Keratinocyte (primary cell): Measurements from ENCODE around the gene PHLDB3. TPM values are rescaled to one million over a fixed set of nuclear protein-coding genes. Genes with fewer than 3 reads are reported as not detected.

Source experiments
- DNase-seq: peaks from one replicate; pipeline ENCODE4 v3.0.0-alpha.2; 2011; ENCODE audit warnings: low read depth, missing footprints, low spot score
- FAIRE-seq: peaks from 2 replicates; lab custom pipeline; 2011; peaks lifted over from hg19 to GRCh38; lab: Jason Lieb, UNC
- H2AFZ ChIP-seq: 2 replicates; pipeline ENCODE4 v1.6.0; 2012; ENCODE audit warnings: low read length, control low read depth, inconsistent platforms; ENCODE audit not compliant: control insufficient read depth
- H3K27ac ChIP-seq: 2 replicates; pipeline ENCODE4 v1.5.1; 2011; ENCODE audit warnings: low read length; ENCODE audit not compliant: control insufficient read depth, insufficient read depth
- H3K27me3 ChIP-seq: 3 replicates; pipeline ENCODE4 v1.6.0; 2011; ENCODE audit warnings: low read length; ENCODE audit not compliant: control insufficient read depth, insufficient read depth; ENCODE audit errors: extremely low read depth
- H3K36me3 ChIP-seq, 2 experiments: 2 replicates in 1 of 2; 3 replicates in 1 of 2; pipeline ENCODE4 v1.5.1; 2011; ENCODE audit warnings: low read length in 2 of 2, mild to moderate bottlenecking in 1 of 2; ENCODE audit not compliant: control insufficient read depth in 2 of 2, insufficient read depth in 2 of 2; ENCODE audit errors: extremely low read depth in 1 of 2
- H3K4me1 ChIP-seq: 3 replicates; pipeline ENCODE4 v1.5.1; 2011; ENCODE audit warnings: low read length; ENCODE audit not compliant: control insufficient read depth, insufficient read depth; ENCODE audit errors: extremely low read depth
- H3K4me2 ChIP-seq: 3 replicates; pipeline ENCODE4 v1.6.0; 2011; ENCODE audit warnings: low read depth, low read length; ENCODE audit not compliant: control insufficient read depth, insufficient read depth; ENCODE audit errors: extremely low read depth
- H3K4me3 ChIP-seq, 3 experiments: fragments of 200-600 bp in 1 of 3; sonication (generic) in 1 of 3; 2 replicates in 2 of 3; 3 replicates in 1 of 3; pipeline ENCODE4 v1.5.1; 2011 to 2016; ENCODE audit warnings: low read length in 3 of 3, mild to moderate bottlenecking in 3 of 3, control low read depth in 2 of 3, inconsistent platforms in 1 of 3, low read depth in 1 of 3, mixed read lengths in 1 of 3, mixed run types in 1 of 3, moderate library complexity in 1 of 3; ENCODE audit not compliant: control insufficient read depth in 2 of 3, insufficient read depth in 2 of 3; ENCODE audit errors: extremely low read depth in 1 of 3
- H3K79me2 ChIP-seq: 2 replicates; pipeline ENCODE4 v1.6.0; 2012; ENCODE audit warnings: low read length; ENCODE audit not compliant: control insufficient read depth, insufficient read depth
- H3K9ac ChIP-seq: 3 replicates; pipeline ENCODE4 v1.6.0; 2011; ENCODE audit warnings: low read length; ENCODE audit not compliant: control insufficient read depth, insufficient read depth; ENCODE audit errors: extremely low read depth
- H3K9me1 ChIP-seq: 3 replicates; pipeline ENCODE4 v1.6.0; 2011; ENCODE audit warnings: low read length; ENCODE audit not compliant: control insufficient read depth, insufficient read depth; ENCODE audit errors: extremely low read depth
- H3K9me3 ChIP-seq: 2 replicates; pipeline ENCODE4 v1.5.1; 2012; ENCODE audit warnings: low read depth, low read length; ENCODE audit not compliant: control insufficient read depth
- H4K20me1 ChIP-seq: 3 replicates; pipeline ENCODE4 v1.6.0; 2011; ENCODE audit warnings: low read length; ENCODE audit not compliant: control insufficient read depth, insufficient read depth; ENCODE audit errors: extremely low read depth
- CTCF ChIP-seq, 3 experiments: IDR thresholded peaks in 1 of 3; conservative IDR thresholded peaks in 1 of 3; optimal IDR thresholded peaks in 1 of 3; 2 replicates in 2 of 3; 3 replicates in 1 of 3; pipeline versions ENCODE3 to v1.5.1; 2011; ENCODE audit warnings: low read length in 3 of 3, mild to moderate bottlenecking in 3 of 3, moderate library complexity in 2 of 3, control low read depth in 1 of 3, inconsistent platforms in 1 of 3; ENCODE audit not compliant: insufficient read depth in 2 of 3; ENCODE audit errors: extremely low read depth in 1 of 3
- EZH2 ChIP-seq: IDR thresholded peaks from one replicate; pipeline ENCODE4 v1.6.1; 2012; ENCODE audit warnings: inconsistent platforms, mild to moderate bottlenecking, low read length, moderate library complexity
- dilution Hi-C: fragments of 300-500 bp; cut with MboI; formaldehyde crosslinking; loops from one replicate; pipeline ENCODE4 v1.7.0; 2020; ENCODE audit warnings: low sequenced_read_pairs; ENCODE audit not compliant: extremely low pct_ligation_motif_present
- polyA minus RNA-seq, 3 experiments: library from RNA; depleted of rRNA, polyadenylated mRNA; stranded (reverse); fragments of >200 nt; gene quantifications; 1 replicate in 1 of 3; 2 replicates in 1 of 3; 3 replicates in 1 of 3; pipeline ENCODE4 v1.2.3, GENCODE V29; 2011
- polyA plus RNA-seq, 5 experiments: library from polyadenylated mRNA; depleted of rRNA in 3 of 5; stranded (reverse) in 3 of 5; stranded (forward) in 1 of 5; unstranded in 1 of 5; fragments of >200 nt; gene quantifications; 1 replicate in 1 of 5; 2 replicates in 3 of 5; 3 replicates in 1 of 5; pipeline versions ENCODE4 v1.2.1 to v1.2.3, GENCODE V29; 2011 to 2012; ENCODE audit warnings: missing spikeins in 2 of 5, low read depth in 1 of 5, low replicate concordance in 1 of 5

Gene PHLDB3
- 6.1 to 9.8 TPM (median 6.7 TPM) in 3 replicates for polyA plus RNA-seq
- polyA plus RNA-seq (2011; ENCODE audit: low read depth): 33.2 TPM
- polyA plus RNA-seq (2011; cell fraction: cytosol; rRNA removed): 3.1 and 8.6 TPM in 2 replicates
- polyA plus RNA-seq (2011; cell fraction: nucleus; rRNA removed): 18.6 and 24.0 TPM in 2 replicates
- 7.2 and 32.9 TPM in 2 replicates for polyA plus RNA-seq (2012; ENCODE audit: low replicate concordance)
- 4.3 to 7.6 TPM (median 6.4 TPM) in 3 replicates for polyA minus RNA-seq
- 12.3 TPM for polyA minus RNA-seq (2011; cell fraction: cytosol; rRNA and poly(A)+ RNA removed)
- polyA minus RNA-seq (2011; cell fraction: nucleus; rRNA and poly(A)+ RNA removed): 16.4 and 21.0 TPM in 2 replicates

- Histone ChIP-seq H3K79me2 (peaks cover 13% of the 10 kb centered on the region), H3K4me3 (peak within 1 kb of the TSS; percentile 62 to 96 (median 95)), H3K9me3 (no peaks in the 10 kb centered on the region), H3K27me3 (no peaks in the 10 kb centered on the region), H3K4me1 (peaks cover 8% of the 10 kb centered on the region), H3K27ac (peak within 1 kb of the TSS; percentile 91), H3K36me3 (peaks cover 8 to 22% of the 10 kb centered on the region in 2 experiments), H3K9me1 (no peaks in the 10 kb centered on the region), H3K4me2 (peak within 1 kb of the TSS; percentile 97), H4K20me1 (no peaks in the 10 kb centered on the region), H3K9ac (peak within 1 kb of the TSS; percentile 91), H2AFZ (peak within 1 kb of the TSS; percentile 92)
- dilution Hi-C loops: no loop called here
- TF ChIP-seq EZH2 (no peak), CTCF (optimal IDR thresholded peaks at IDR 0.05 in 1 of 3, IDR thresholded peaks at IDR 0.05 in 1 of 3, conservative IDR thresholded peaks at IDR 0.05 in 1 of 3; ENCODE audit: extremely low read depth in 1 of 3, insufficient read depth in 2 of 3, low read length in 3 of 3) (no peak)
- no peak for FAIRE-seq
- no peak for DNase-seq
These were observed at the start of gene PHLDB3 for GRCh38 chr19:43504426-43505185. Gene PHLDB3, minus strand, starts transcription at chr19:43504746. Its CDS starts 628 bp downstream, at chr19:43504118.

- peaks cover 8 to 29% of the 10 kb centered on the region in 2 experiments for H3K36me3 ChIP-seq
- DNase-seq: no peak
These were observed 49.1 kb upstream of the PHLDB3 start for GRCh38 chr19:43553656-43554055.

More at GRCh38 chr19:43553656-43554055, 49.1 kb upstream of the PHLDB3 start:
- Histone ChIP-seq H3K27ac (no peak overlapping the region), H3K9me1 (no peaks in the 10 kb centered on the region), H2AFZ (no peak overlapping the region), H3K27me3 (no peaks in the 10 kb centered on the region), H3K4me3 (no peak overlapping the region), H3K9me3 (no peaks in the 10 kb centered on the region), H3K79me2 (no peaks in the 10 kb centered on the region), H4K20me1 (no peaks in the 10 kb centered on the region), H3K4me1 (no peaks in the 10 kb centered on the region), H3K4me2 (no peak overlapping the region), H3K9ac (no peak overlapping the region)
- TF ChIP-seq EZH2: no peak
- TF ChIP-seq CTCF (optimal IDR thresholded peaks at IDR 0.05 in 1 of 3, IDR thresholded peaks at IDR 0.05 in 1 of 3, conservative IDR thresholded peaks at IDR 0.05 in 1 of 3; ENCODE audit: extremely low read depth in 1 of 3, insufficient read depth in 2 of 3, low read length in 3 of 3): no peak
- dilution Hi-C loops: no loop called here
- FAIRE-seq: no peak
